ENCODE data around the gene RPS27.
"Not testable (repeated sequence)": the region's sequence is repeated elsewhere in the genome, so short reads cannot be mapped to it uniquely, and the experiment has no call there.

RPS27 gene

GRCh38 chr1:154012543-154012942 is 22.0 kb downstream of the RPS27 start:
- H2AFZ ChIP-seq (ENCODE audit: insufficient read depth, low read length, poor library complexity); H3K14ac ChIP-seq (ENCODE audit: low read length); H3K4me1 ChIP-seq (ENCODE audit: control insufficient read depth in 1 of 2, insufficient read depth in 2 of 2, low read length in 2 of 2); H2BK12ac ChIP-seq (ENCODE audit: low read length); H2BK5ac ChIP-seq (ENCODE audit: low read depth, low read length, poor library complexity); H3K9ac ChIP-seq (ENCODE audit: low read length); H3K9me3 ChIP-seq (ENCODE audit: insufficient read depth, low read depth, low read length); H4K12ac ChIP-seq (ENCODE audit: low read depth, low read length); H2BK120ac ChIP-seq (ENCODE audit: insufficient read depth, low read length, poor library complexity); H3K36me3 ChIP-seq (ENCODE audit: control insufficient read depth in 1 of 2, insufficient read depth in 2 of 2, low read length in 2 of 2); H3K23ac ChIP-seq (ENCODE audit: low read length); H2AK5ac ChIP-seq (ENCODE audit: low read length); H3K4me3 ChIP-seq (ENCODE audit: low read depth, low read length); H4K8ac ChIP-seq (ENCODE audit: low read depth, low read length); H3K4me2 ChIP-seq (ENCODE audit: low read length); H3K27ac ChIP-seq (ENCODE audit: low read depth, low read length); H3K27me3 ChIP-seq (ENCODE audit: insufficient read depth, low read length); H3K18ac ChIP-seq (ENCODE audit: low read length); H3K79me1 ChIP-seq (ENCODE audit: low read length); H3K79me2 ChIP-seq (ENCODE audit: control insufficient read depth, insufficient read depth, low read length, poor library complexity); H4K91ac ChIP-seq (ENCODE audit: low read depth, low read length); H3K4ac ChIP-seq (ENCODE audit: low read depth, low read length): not testable (repeated sequence)
- no CpG with 5 or more reads among the region's 14 CpGs for WGBS (ENCODE audit: extremely low coverage, insufficient coverage, insufficient read length)
- DNase-seq = peak in 1 of 2 donors; percentile 34

- Histone ChIP-seq H2BK12ac (ENCODE audit: low read length) (no peak overlapping the region), H3K9me3 (ENCODE audit: insufficient read depth, low read depth, low read length) (no peaks in the 10 kb centered on the region), H2AFZ (ENCODE audit: insufficient read depth, low read length, poor library complexity) (no peak overlapping the region), H3K4me1 (ENCODE audit: control insufficient read depth in 1 of 2, insufficient read depth in 2 of 2, low read length in 2 of 2) (no peaks in the 10 kb centered on the region), H2BK120ac (ENCODE audit: insufficient read depth, low read length, poor library complexity) (no peak overlapping the region), H3K36me3 (ENCODE audit: control insufficient read depth in 1 of 2, insufficient read depth in 2 of 2, low read length in 2 of 2) (no peaks in the 10 kb centered on the region), H3K18ac (ENCODE audit: low read length) (no peak overlapping the region), H4K12ac (ENCODE audit: low read depth, low read length) (no peak overlapping the region), H3K14ac (ENCODE audit: low read length) (no peak overlapping the region), H3K27ac (ENCODE audit: low read depth, low read length) (no peak overlapping the region), H3K4me2 (ENCODE audit: low read length) (no peak overlapping the region), H3K79me1 (ENCODE audit: low read length) (no peaks in the 10 kb centered on the region), H3K4ac (ENCODE audit: low read depth, low read length) (no peak overlapping the region), H4K91ac (ENCODE audit: low read depth, low read length) (no peak overlapping the region), H3K4me3 (ENCODE audit: low read depth, low read length) (no peak overlapping the region), H3K27me3 (ENCODE audit: insufficient read depth, low read length) (no peaks in the 10 kb centered on the region), H3K9ac (ENCODE audit: low read length) (no peak overlapping the region), H3K79me2 (ENCODE audit: control insufficient read depth, insufficient read depth, low read length, poor library complexity) (no peaks in the 10 kb centered on the region), H2AK5ac (ENCODE audit: low read length) (no peak overlapping the region), H2BK5ac (ENCODE audit: low read depth, low read length, poor library complexity) (no peak overlapping the region), H4K8ac (ENCODE audit: low read depth, low read length) (no peak overlapping the region), H3K23ac (ENCODE audit: low read length) (no peak overlapping the region)
- no CpG with 5 or more reads among the region's 3 CpGs for WGBS (ENCODE audit: extremely low coverage, insufficient coverage, insufficient read length)
- no peak for DNase-seq
Measured at GRCh38 chr1:154014154-154014907, 23.8 kb downstream of the RPS27 start.

GRCh38 chr1:154019269-154019668 is 28.7 kb downstream of the RPS27 start:
- no CpG with 5 or more reads among the region's 4 CpGs for WGBS (ENCODE audit: extremely low coverage, insufficient coverage, insufficient read length)
- no peak overlapping the region for H2AFZ ChIP-seq (ENCODE audit: insufficient read depth, low read length, poor library complexity)
- no peak overlapping the region for H4K8ac ChIP-seq (ENCODE audit: low read depth, low read length)

GRCh38 chr1:154019940-154020339 is 29.4 kb downstream of the RPS27 start:
- no peak overlapping the region for H4K91ac ChIP-seq (ENCODE audit: low read depth, low read length)
- H3K79me2 ChIP-seq (ENCODE audit: control insufficient read depth, insufficient read depth, low read length, poor library complexity) = no peaks in the 10 kb centered on the region
- no peak overlapping the region for H4K8ac ChIP-seq (ENCODE audit: low read depth, low read length)
- H2AFZ ChIP-seq (ENCODE audit: insufficient read depth, low read length, poor library complexity) = no peak overlapping the region
- no peak overlapping the region for H3K4me2 ChIP-seq (ENCODE audit: low read length)
- no peak overlapping the region for H3K9ac ChIP-seq (ENCODE audit: low read length)
- DNase-seq = no peak
- H3K79me1 ChIP-seq (ENCODE audit: low read length) = no peaks in the 10 kb centered on the region
- H3K9me3 ChIP-seq (ENCODE audit: insufficient read depth, low read depth, low read length) = no peaks in the 10 kb centered on the region
- no peak overlapping the region for H3K23ac ChIP-seq (ENCODE audit: low read length)
- H3K36me3 ChIP-seq (ENCODE audit: control insufficient read depth in 1 of 2, insufficient read depth in 2 of 2, low read length in 2 of 2) = no peaks in the 10 kb centered on the region
- no CpG with 5 or more reads among the region's 1 CpG for WGBS (ENCODE audit: extremely low coverage, insufficient coverage, insufficient read length)
- H2AK5ac ChIP-seq (ENCODE audit: low read length) = no peak overlapping the region
- no peak overlapping the region for H3K4me3 ChIP-seq (ENCODE audit: low read depth, low read length)
- H2BK120ac ChIP-seq (ENCODE audit: insufficient read depth, low read length, poor library complexity) = no peak overlapping the region
- no peak overlapping the region for H3K4ac ChIP-seq (ENCODE audit: low read depth, low read length)
- no peaks in the 10 kb centered on the region for H3K4me1 ChIP-seq (ENCODE audit: control insufficient read depth in 1 of 2, insufficient read depth in 2 of 2, low read length in 2 of 2)
- no peak overlapping the region for H2BK5ac ChIP-seq (ENCODE audit: low read depth, low read length, poor library complexity)
- H3K27ac ChIP-seq (ENCODE audit: low read depth, low read length) = no peak overlapping the region
- no peak overlapping the region for H4K12ac ChIP-seq (ENCODE audit: low read depth, low read length)
- H3K27me3 ChIP-seq (ENCODE audit: insufficient read depth, low read length) = no peaks in the 10 kb centered on the region
- no peak overlapping the region for H3K14ac ChIP-seq (ENCODE audit: low read length)
- no peak overlapping the region for H2BK12ac ChIP-seq (ENCODE audit: low read length)
- no peak overlapping the region for H3K18ac ChIP-seq (ENCODE audit: low read length)

More at GRCh38 chr1:154019269-154019668, 28.7 kb downstream of the RPS27 start:
- H4K12ac ChIP-seq (ENCODE audit: low read depth, low read length) = no peak overlapping the region
- no peak overlapping the region for H2BK12ac ChIP-seq (ENCODE audit: low read length)
- no peaks in the 10 kb centered on the region for H3K27me3 ChIP-seq (ENCODE audit: insufficient read depth, low read length)
- no peak overlapping the region for H3K23ac ChIP-seq (ENCODE audit: low read length)
- no peaks in the 10 kb centered on the region for H3K4me1 ChIP-seq (ENCODE audit: control insufficient read depth in 1 of 2, insufficient read depth in 2 of 2, low read length in 2 of 2)
- DNase-seq = no peak
- H3K79me1 ChIP-seq (ENCODE audit: low read length) = no peaks in the 10 kb centered on the region
- H3K18ac ChIP-seq (ENCODE audit: low read length) = no peak overlapping the region
- H4K91ac ChIP-seq (ENCODE audit: low read depth, low read length) = no peak overlapping the region
- H3K14ac ChIP-seq (ENCODE audit: low read length) = no peak overlapping the region
- no peak overlapping the region for H3K9ac ChIP-seq (ENCODE audit: low read length)
- no peak overlapping the region for H2BK120ac ChIP-seq (ENCODE audit: insufficient read depth, low read length, poor library complexity)
- H2AK5ac ChIP-seq (ENCODE audit: low read length) = no peak overlapping the region
- no peaks in the 10 kb centered on the region for H3K36me3 ChIP-seq (ENCODE audit: control insufficient read depth in 1 of 2, insufficient read depth in 2 of 2, low read length in 2 of 2)
- H3K4ac ChIP-seq (ENCODE audit: low read depth, low read length) = no peak overlapping the region
- no peak overlapping the region for H3K4me2 ChIP-seq (ENCODE audit: low read length)
- no peak overlapping the region for H3K27ac ChIP-seq (ENCODE audit: low read depth, low read length)
- no peak overlapping the region for H2BK5ac ChIP-seq (ENCODE audit: low read depth, low read length, poor library complexity)
- H3K9me3 ChIP-seq (ENCODE audit: insufficient read depth, low read depth, low read length) = no peaks in the 10 kb centered on the region
- no peaks in the 10 kb centered on the region for H3K79me2 ChIP-seq (ENCODE audit: control insufficient read depth, insufficient read depth, low read length, poor library complexity)
- H3K4me3 ChIP-seq (ENCODE audit: low read depth, low read length) = no peak overlapping the region
